ENCODE results near the gene STXBP2. TPM values are rescaled to one million over a fixed set of nuclear protein-coding genes. Genes with fewer than 3 reads are reported as not detected.

The STXBP2 gene
- total RNA-seq, 3 donors from 2014 or later (not counting 1 experiment from before 2014, with no cell fraction given): 366 to 409 (median 384) TPM

DNA sequence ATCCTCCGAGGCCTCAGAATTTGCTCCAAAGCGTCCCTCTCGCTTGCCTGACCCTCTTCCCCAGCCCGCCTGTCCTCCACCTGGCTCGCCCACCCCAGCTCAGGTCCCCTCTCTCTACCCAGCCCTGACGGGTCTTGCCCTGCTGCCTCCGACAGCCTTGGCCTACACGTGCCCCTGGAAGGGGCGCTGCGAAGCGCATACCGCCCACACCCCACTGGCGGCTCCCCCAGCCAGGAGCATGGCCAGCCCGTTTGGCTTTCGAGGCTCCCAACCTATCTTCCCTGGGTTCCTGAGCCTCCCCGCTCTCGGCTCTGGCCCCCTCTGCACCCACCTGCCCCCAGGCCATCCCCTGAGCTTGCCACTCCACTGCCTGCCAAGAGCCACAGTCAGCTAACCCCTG is 12.1 kb upstream of the STXBP2 start:
- H3K36me3 Mint-ChIP-seq: no peaks in the 10 kb centered on the region
- no peak for DNase-seq
- WGBS (ENCODE audit: insufficient coverage): 96% methylated on average over 17 of the region's 17 CpGs
- Histone ChIP-seq H3K27ac (ENCODE audit: low read length) (no peak overlapping the region), H3K4me1 (ENCODE audit: control insufficient read depth, insufficient read depth, low read length) (peaks cover 17% of the 10 kb centered on the region), H3K9me3 (ENCODE audit: control insufficient read depth, insufficient read depth, low read length) (no peaks in the 10 kb centered on the region), H3K27me3 (ENCODE audit: control insufficient read depth, insufficient read depth, low read length) (no peaks in the 10 kb centered on the region), H3K36me3 (ENCODE audit: control insufficient read depth, insufficient read depth, low read length) (peaks cover 56% of the 10 kb centered on the region), H3K4me3 (ENCODE audit: low read length) (no peak overlapping the region)
- no peaks in the 10 kb centered on the region for H3K27me3 Mint-ChIP-seq (ENCODE audit: low read depth in 2 of 2)
- H3K4me3 Mint-ChIP-seq: no peak overlapping the region
- H3K4me1 Mint-ChIP-seq: peaks cover 18 to 37% of the 10 kb centered on the region in 2 donors
- intact Hi-C loops (cut with micrococcal nuclease): no loop called here
- no peaks in the 10 kb centered on the region for H3K9me3 Mint-ChIP-seq
- no peak for TF ChIP-seq CTCF (IDR thresholded peaks at IDR 0.05)
- no peak for ATAC-seq
- H3K27ac Mint-ChIP-seq: no peak overlapping the region

- DNase-seq: no peak
- H3K36me3 ChIP-seq (ENCODE audit: control insufficient read depth, insufficient read depth, low read length): peaks cover 49% of the 10 kb centered on the region
- intact Hi-C loops (cut with micrococcal nuclease): no loop called here
Measured at GRCh38 chr19:7625763-7626372, 11.0 kb upstream of the STXBP2 start.

GRCh38 chr19:7627166-7627565 is 9.7 kb upstream of the STXBP2 start:
- H3K27me3 ChIP-seq (ENCODE audit: control insufficient read depth, insufficient read depth, low read length): no peaks in the 10 kb centered on the region
- H3K4me1 ChIP-seq (ENCODE audit: control insufficient read depth, insufficient read depth, low read length): peaks cover 30% of the 10 kb centered on the region
- no peak overlapping the region for H3K4me3 Mint-ChIP-seq
- no peak for TF ChIP-seq CTCF (IDR thresholded peaks at IDR 0.05)
- H3K9me3 ChIP-seq (ENCODE audit: control insufficient read depth, insufficient read depth, low read length): no peaks in the 10 kb centered on the region
- H3K27ac ChIP-seq (ENCODE audit: low read length): no peak overlapping the region
- 92% methylated on average over 24 of the region's 24 CpGs for WGBS (ENCODE audit: insufficient coverage)
- intact Hi-C loops (cut with micrococcal nuclease): no loop called here
- H3K36me3 Mint-ChIP-seq: no peaks in the 10 kb centered on the region
- no peak overlapping the region for H3K4me3 ChIP-seq (ENCODE audit: low read length)
- no peak overlapping the region for H3K27ac Mint-ChIP-seq
- H3K4me1 Mint-ChIP-seq: peaks cover 29 to 57% of the 10 kb centered on the region in 2 donors
- H3K36me3 ChIP-seq (ENCODE audit: control insufficient read depth, insufficient read depth, low read length): peaks cover 39% of the 10 kb centered on the region
- DNase-seq (no peak), ATAC-seq (no peak)
- no peaks in the 10 kb centered on the region for H3K27me3 Mint-ChIP-seq (ENCODE audit: low read depth in 2 of 2)
- no peaks in the 10 kb centered on the region for H3K9me3 Mint-ChIP-seq

More at GRCh38 chr19:7625763-7626372, 11.0 kb upstream of the STXBP2 start:
- Histone ChIP-seq H3K4me1 (ENCODE audit: control insufficient read depth, insufficient read depth, low read length) (peaks cover 28% of the 10 kb centered on the region), H3K4me3 (ENCODE audit: low read length) (no peak overlapping the region), H3K27ac (ENCODE audit: low read length) (no peak overlapping the region), H3K9me3 (ENCODE audit: control insufficient read depth, insufficient read depth, low read length) (no peaks in the 10 kb centered on the region), H3K27me3 (ENCODE audit: control insufficient read depth, insufficient read depth, low read length) (no peaks in the 10 kb centered on the region)
- Mint-ChIP-seq H3K36me3 (no peaks in the 10 kb centered on the region), H3K27me3 (ENCODE audit: low read depth in 2 of 2) (no peaks in the 10 kb centered on the region), H3K4me1 (peaks cover 29 to 47% of the 10 kb centered on the region in 2 donors), H3K9me3 (no peaks in the 10 kb centered on the region), H3K4me3 (no peak overlapping the region), H3K27ac (no peak overlapping the region)
- no peak for TF ChIP-seq CTCF (IDR thresholded peaks at IDR 0.05)
- 97% methylated on average over 34 of the region's 34 CpGs for WGBS (ENCODE audit: insufficient coverage)
- no peak for ATAC-seq
